WERI-Rb-1 (cell line): ENCODE measurements around the gene BCL7B.
"Not testable (repeated sequence)": the region's sequence is repeated elsewhere in the genome, so short reads cannot be mapped to it uniquely, and the experiment has no call there.

Experiments
- DNase-seq: peaks from one replicate; pipeline ENCODE4 v3.0.0-alpha.2; 2020
- H3K27ac ChIP-seq: fragments of 250-450 bp; sonication (Bioruptor Pico); 2 replicates; pipeline ENCODE4 v1.5.1; 2020; ENCODE audit warnings: mild to moderate bottlenecking, moderate library complexity
- H3K27me3 ChIP-seq: fragments of 250-450 bp; sonication (Bioruptor Pico); 2 replicates; pipeline ENCODE4 v1.5.1; 2021; ENCODE audit warnings: mild to moderate bottlenecking, low read depth, moderate library complexity; ENCODE audit not compliant: insufficient read depth, severe bottlenecking
- H3K36me3 ChIP-seq: fragments of 250-450 bp; sonication (Bioruptor Pico); 2 replicates; pipeline ENCODE4 v1.5.1; 2020; ENCODE audit warnings: mild to moderate bottlenecking, moderate library complexity
- H3K4me3 ChIP-seq: 2 replicates; pipeline ENCODE4 v1.5.1; 2011; ENCODE audit warnings: low read depth, mild to moderate bottlenecking, control low read depth, low read length
- H3K9me3 ChIP-seq: fragments of 250-450 bp; sonication (Bioruptor Pico); 2 replicates; pipeline ENCODE4 v1.5.1; 2021; ENCODE audit warnings: mild to moderate bottlenecking, moderate library complexity; ENCODE audit not compliant: severe bottlenecking
- CTCF ChIP-seq: IDR thresholded peaks from 2 replicates; pipeline ENCODE4 v1.5.1; 2011; ENCODE audit warnings: low read depth, mild to moderate bottlenecking, control low read depth, inconsistent platforms, low read length

The BCL7B gene

GRCh38 chr7:73567846-73568685 is 10.6 kb upstream of the BCL7B start:
- TF ChIP-seq CTCF = no peak
- Histone ChIP-seq H3K4me3 (no peak overlapping the region), H3K27ac (no peak overlapping the region), H3K9me3 (no peaks in the 10 kb centered on the region), H3K36me3 (peaks cover 39% of the 10 kb centered on the region), H3K27me3 (no peaks in the 10 kb centered on the region)
- DNase-seq = no peak

- H3K27ac ChIP-seq = no peak overlapping the region
- no peaks in the 10 kb centered on the region for H3K9me3 ChIP-seq
- TF ChIP-seq CTCF = no peak
- no peak for DNase-seq
- H3K27me3 ChIP-seq = no peaks in the 10 kb centered on the region
- no peak overlapping the region for H3K4me3 ChIP-seq
- peaks cover 30% of the 10 kb centered on the region for H3K36me3 ChIP-seq
These were observed 9.7 kb upstream of the BCL7B start for GRCh38 chr7:73567140-73567539.

- H3K4me3 ChIP-seq, H3K9me3 ChIP-seq, H3K27ac ChIP-seq, H3K27me3 ChIP-seq, DNase-seq: not testable (repeated sequence)
- peaks cover 25% of the 10 kb centered on the region for H3K36me3 ChIP-seq
These were observed 8.9 kb upstream of the BCL7B start for GRCh38 chr7:73566431-73566830.

GRCh38 chr7:73565675-73566340 is 8.3 kb upstream of the BCL7B start:
- Histone ChIP-seq H3K9me3 (no peaks in the 10 kb centered on the region), H3K36me3 (peaks cover 19% of the 10 kb centered on the region), H3K27ac (no peak overlapping the region), H3K4me3 (no peak overlapping the region), H3K27me3 (no peaks in the 10 kb centered on the region)
- TF ChIP-seq CTCF = no peak
- no peak for DNase-seq

GRCh38 chr7:73560109-73560835 is 2.8 kb upstream of the BCL7B start:
- no peak overlapping the region for H3K4me3 ChIP-seq
- H3K27me3 ChIP-seq = no peaks in the 10 kb centered on the region
- no peaks in the 10 kb centered on the region for H3K9me3 ChIP-seq
- no peak for DNase-seq
- no peak for TF ChIP-seq CTCF
- H3K27ac ChIP-seq = no peak overlapping the region
- peaks cover 6% of the 10 kb centered on the region for H3K36me3 ChIP-seq

- Histone ChIP-seq H3K4me3 (peak overlapping the region; percentile 77), H3K36me3 (peaks cover 35% of the 10 kb centered on the region), H3K27me3 (no peaks in the 10 kb centered on the region), H3K27ac (peak overlapping the region; percentile 99), H3K9me3 (no peaks in the 10 kb centered on the region)
- peak; percentile 93 for DNase-seq
- TF ChIP-seq CTCF = no peak
These were observed 438 bp downstream of the BCL7B start for GRCh38 chr7:73557108-73557396.
